Neuronal stem cell (in vitro differentiated cells): Measurements from ENCODE around the gene CKMT1A.
"Not testable (repeated sequence)": the region's sequence is repeated elsewhere in the genome, so short reads cannot be mapped to it uniquely, and the experiment has no call there.

Experiments used
- DNase-seq: peaks from one replicate; pipeline ENCODE4 v3.0.0-alpha.2; 2013; ENCODE audit warnings: low spot score
- H2AFZ ChIP-seq: one replicate; pipeline ENCODE4 v1.6.1; 2013; ENCODE audit warnings: mild to moderate bottlenecking, low read length, inconsistent platforms
- H2AK5ac ChIP-seq: 2 replicates; pipeline ENCODE4 v1.6.1; 2013; ENCODE audit warnings: low read depth, mild to moderate bottlenecking, inconsistent platforms, low read length, moderate library complexity, mixed read lengths
- H2BK120ac ChIP-seq: 2 replicates; pipeline ENCODE4 v1.6.1; 2013; ENCODE audit warnings: low read depth, mild to moderate bottlenecking, inconsistent platforms, low read length, moderate library complexity, mixed read lengths
- H2BK12ac ChIP-seq: one replicate; pipeline ENCODE4 v1.6.1; 2013; ENCODE audit warnings: low read length, inconsistent platforms
- H2BK15ac ChIP-seq: 2 replicates; pipeline ENCODE4 v1.6.1; 2013; ENCODE audit warnings: mild to moderate bottlenecking, low read length, inconsistent platforms, mixed read lengths
- H2BK5ac ChIP-seq: one replicate; pipeline ENCODE4 v1.6.1; 2013; ENCODE audit warnings: inconsistent platforms, mild to moderate bottlenecking, low read length, moderate library complexity
- H3K14ac ChIP-seq: one replicate; pipeline ENCODE4 v1.6.1; 2013; ENCODE audit warnings: low read length, inconsistent platforms
- H3K18ac ChIP-seq: 2 replicates; pipeline ENCODE4 v1.6.1; 2013; ENCODE audit warnings: low read length, inconsistent platforms
- H3K23ac ChIP-seq: 2 replicates; pipeline ENCODE4 v1.6.1; 2013; ENCODE audit warnings: low read depth, mild to moderate bottlenecking, mixed read lengths, low read length, inconsistent platforms; ENCODE audit not compliant: poor library complexity
- H3K27ac ChIP-seq: replicated peaks from 3 replicates; pipeline ENCODE4 v1.5.1; 2013; ENCODE audit warnings: low read length, inconsistent platforms
- H3K27me3 ChIP-seq, 3 experiments: 2 replicates each; pipeline ENCODE4 v1.6.1; 2013; ENCODE audit warnings: low read length in 3 of 3, mild to moderate bottlenecking in 2 of 3, inconsistent platforms in 1 of 3, low read depth in 1 of 3, mixed read lengths in 1 of 3, moderate library complexity in 1 of 3; ENCODE audit not compliant: control insufficient read depth in 3 of 3, insufficient read depth in 3 of 3
- H3K36me3 ChIP-seq, 2 donors: replicated peaks in 1 of 2; 2 replicates each; pipeline ENCODE4 v1.6.1; 2013; ENCODE audit warnings: low read length in 2 of 2; ENCODE audit not compliant: control insufficient read depth in 2 of 2, insufficient read depth in 2 of 2
- H3K4ac ChIP-seq: 2 replicates; pipeline ENCODE4 v1.6.1; 2013; ENCODE audit warnings: inconsistent platforms, mild to moderate bottlenecking, low read length, moderate library complexity
- H3K4me1 ChIP-seq, 2 donors: 1 replicate in 1 of 2; 2 replicates in 1 of 2; pipeline ENCODE4 v1.6.1; 2013; ENCODE audit warnings: low read length in 2 of 2, low read depth in 1 of 2; ENCODE audit not compliant: control insufficient read depth in 2 of 2, insufficient read depth in 1 of 2
- H3K4me2 ChIP-seq: one replicate; pipeline ENCODE4 v1.6.1; 2013; ENCODE audit warnings: mild to moderate bottlenecking, low read length, inconsistent platforms; ENCODE audit not compliant: insufficient read depth, poor library complexity, severe bottlenecking
- H3K4me3 ChIP-seq, 2 donors: 2 replicates each; pipeline ENCODE4 v1.5.1; 2013; ENCODE audit warnings: low read length in 2 of 2, mild to moderate bottlenecking in 2 of 2, inconsistent platforms in 1 of 2, moderate library complexity in 1 of 2
- H3K79me1 ChIP-seq: one replicate; pipeline ENCODE4 v1.6.1; 2013; ENCODE audit warnings: low read depth, mild to moderate bottlenecking, inconsistent platforms, low read length, moderate library complexity
- H3K9ac ChIP-seq: one replicate; pipeline ENCODE4 v1.6.1; 2013; ENCODE audit warnings: mild to moderate bottlenecking, low read depth, low read length, inconsistent platforms; ENCODE audit not compliant: poor library complexity
- H3K9me3 ChIP-seq, 2 donors: replicated peaks in 1 of 2; 2 replicates each; pipeline versions ENCODE3 to v1.6.1; 2013; ENCODE audit warnings: low read length in 2 of 2, mild to moderate bottlenecking in 2 of 2, inconsistent platforms in 1 of 2, low read depth in 1 of 2, mixed read lengths in 1 of 2, moderate library complexity in 1 of 2; ENCODE audit not compliant: control insufficient read depth in 2 of 2, insufficient read depth in 1 of 2
- H4K8ac ChIP-seq: one replicate; pipeline ENCODE4 v1.6.1; 2013; ENCODE audit warnings: low read depth, mild to moderate bottlenecking, inconsistent platforms, low read length, moderate library complexity
- H4K91ac ChIP-seq: one replicate; pipeline ENCODE4 v1.6.1; 2013; ENCODE audit warnings: low read length, low read depth, mild to moderate bottlenecking, inconsistent platforms; ENCODE audit not compliant: poor library complexity
- WGBS, 2 donors: extraction: QIAGEN DNeasy Blood & Tissue Kit; methylation state at CpG; one replicate each; pipeline ENCODE4 v1.1.7; 2013; ENCODE audit warnings: missing lambda C conversion rate in 2 of 2, mixed read lengths in 1 of 2; ENCODE audit not compliant: insufficient read length in 2 of 2, insufficient replicate concordance in 1 of 2; ENCODE audit errors: extremely low coverage in 2 of 2; 5-methylcytosine and 5-hydroxymethylcytosine counted together

The CKMT1A gene

DNA sequence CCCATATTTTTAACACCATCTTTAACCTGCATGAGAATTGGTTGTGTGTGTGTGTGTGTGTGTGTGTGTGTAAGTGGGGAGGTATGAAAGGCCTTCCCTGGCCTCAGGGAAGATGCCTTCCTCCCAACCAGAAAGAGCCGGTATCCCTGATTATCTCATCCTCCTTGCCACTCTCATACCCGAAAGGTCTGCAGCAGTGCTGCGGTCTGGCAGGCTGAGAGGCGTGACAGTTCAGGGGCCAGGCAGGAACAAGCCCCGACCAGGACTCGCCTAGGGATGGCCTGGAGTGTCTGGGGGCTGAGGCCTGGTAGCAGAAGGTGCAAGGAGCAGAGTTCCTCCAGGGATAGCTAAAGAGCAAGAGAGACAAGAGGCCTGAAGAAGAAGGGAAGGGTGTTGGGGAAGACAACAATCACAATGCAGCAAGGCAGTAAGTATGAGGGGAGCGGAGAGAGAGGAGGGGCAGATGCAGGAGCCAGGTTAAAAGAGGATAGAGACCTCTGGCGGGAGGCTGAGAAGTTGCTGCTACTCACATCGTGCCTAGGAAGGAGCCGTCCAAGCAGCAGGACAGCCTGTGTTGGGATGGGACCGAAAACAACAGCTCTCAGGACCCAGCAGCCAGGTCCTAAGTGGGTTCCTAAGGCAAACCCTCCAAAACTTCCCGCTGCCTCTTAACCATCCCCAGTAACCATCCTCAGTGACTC lies 16.9 kb downstream of the CKMT1A start:
- H3K4ac ChIP-seq, DNase-seq, H2BK120ac ChIP-seq, H3K23ac ChIP-seq, H2AK5ac ChIP-seq, H4K91ac ChIP-seq, H3K4me2 ChIP-seq, H3K14ac ChIP-seq, H3K79me1 ChIP-seq, H3K18ac ChIP-seq, H3K4me1 ChIP-seq, H3K9me3 ChIP-seq, H3K27ac ChIP-seq, H2BK12ac ChIP-seq, H3K27me3 ChIP-seq, H3K9ac ChIP-seq, H2BK15ac ChIP-seq, H3K4me3 ChIP-seq, H2BK5ac ChIP-seq, H2AFZ ChIP-seq, H3K36me3 ChIP-seq, H4K8ac ChIP-seq: not testable (repeated sequence)
- no CpG with 5 or more reads among the region's 12 CpGs for WGBS, 2 donors

DNA sequence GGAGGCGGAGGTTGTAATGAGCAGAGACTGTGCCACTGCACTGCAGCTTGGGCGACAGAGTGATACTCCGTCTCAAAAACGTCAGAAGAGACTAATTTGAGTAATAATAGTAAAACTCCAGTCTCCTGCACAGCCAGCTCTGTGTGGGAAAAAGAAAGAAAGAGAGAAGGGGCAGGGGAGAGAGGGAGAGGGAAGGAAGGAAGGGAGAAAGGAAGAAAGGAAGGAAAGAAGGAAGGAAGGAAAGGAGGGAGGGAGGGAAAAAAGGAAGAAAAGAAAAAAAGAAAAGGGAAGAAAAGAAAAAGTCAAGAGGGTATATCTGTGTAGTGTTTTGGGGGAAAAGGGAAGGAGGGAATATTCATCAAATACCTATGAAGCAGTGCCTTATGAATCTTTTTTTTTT lies 29.5 kb downstream of the CKMT1A start:
- Histone ChIP-seq H4K8ac (no peak overlapping the region), H3K36me3 (no peaks in the 10 kb centered on the region), H2BK120ac (no peak overlapping the region), H4K91ac (no peak overlapping the region), H3K4me3 (no peak overlapping the region), H3K18ac (no peak overlapping the region), H3K4ac (no peak overlapping the region), H3K23ac (no peak overlapping the region), H2BK15ac (no peak overlapping the region), H2BK5ac (no peak overlapping the region), H3K14ac (no peak overlapping the region), H2AFZ (no peak overlapping the region), H2AK5ac (no peak overlapping the region), H2BK12ac (no peak overlapping the region), H3K27ac (no peak overlapping the region), H3K9ac (no peak overlapping the region), H3K27me3 (peaks cover 0 to 4% (median 0%) of the 10 kb centered on the region in 3 experiments), H3K4me2 (no peak overlapping the region), H3K79me1 (no peaks in the 10 kb centered on the region), H3K9me3 (no peaks in the 10 kb centered on the region), H3K4me1 (no peaks in the 10 kb centered on the region)
- WGBS, 2 donors, result no CpG with 5 or more reads among the region's 4 CpGs
- DNase-seq, result no peak

- H3K4me1 ChIP-seq, H3K27ac ChIP-seq, H3K9me3 ChIP-seq, H3K27me3 ChIP-seq, H3K23ac ChIP-seq, H3K36me3 ChIP-seq, H3K4me3 ChIP-seq, H3K79me1 ChIP-seq, H2BK120ac ChIP-seq, H3K14ac ChIP-seq, H3K9ac ChIP-seq, H3K4ac ChIP-seq, H2BK15ac ChIP-seq, DNase-seq, H3K18ac ChIP-seq, H2BK5ac ChIP-seq, H4K91ac ChIP-seq, H4K8ac ChIP-seq, H2AK5ac ChIP-seq, H3K4me2 ChIP-seq, H2AFZ ChIP-seq, H2BK12ac ChIP-seq: not testable (repeated sequence)
- WGBS, 2 donors, result no CpG with 5 or more reads among the region's 1 CpG
Observed at GRCh38 chr15:43726306-43726705, 32.6 kb downstream of the CKMT1A start.

GRCh38 chr15:43728053-43728725 lies 34.5 kb downstream of the CKMT1A start:
- H3K4me2 ChIP-seq, H2AFZ ChIP-seq, H2AK5ac ChIP-seq, H3K9me3 ChIP-seq, H3K23ac ChIP-seq, H3K79me1 ChIP-seq, H2BK120ac ChIP-seq, H2BK5ac ChIP-seq, H3K4me1 ChIP-seq, DNase-seq, H3K18ac ChIP-seq, H4K91ac ChIP-seq, H3K9ac ChIP-seq, H4K8ac ChIP-seq, H3K4me3 ChIP-seq, H3K36me3 ChIP-seq, H3K27me3 ChIP-seq, H3K4ac ChIP-seq, H3K14ac ChIP-seq, H3K27ac ChIP-seq, H2BK12ac ChIP-seq, H2BK15ac ChIP-seq: not testable (repeated sequence)
- WGBS, 2 donors, result no CpG with 5 or more reads among the region's 1 CpG
